ENCODE results near the gene GALNS.

Gene GALNS

DNA sequence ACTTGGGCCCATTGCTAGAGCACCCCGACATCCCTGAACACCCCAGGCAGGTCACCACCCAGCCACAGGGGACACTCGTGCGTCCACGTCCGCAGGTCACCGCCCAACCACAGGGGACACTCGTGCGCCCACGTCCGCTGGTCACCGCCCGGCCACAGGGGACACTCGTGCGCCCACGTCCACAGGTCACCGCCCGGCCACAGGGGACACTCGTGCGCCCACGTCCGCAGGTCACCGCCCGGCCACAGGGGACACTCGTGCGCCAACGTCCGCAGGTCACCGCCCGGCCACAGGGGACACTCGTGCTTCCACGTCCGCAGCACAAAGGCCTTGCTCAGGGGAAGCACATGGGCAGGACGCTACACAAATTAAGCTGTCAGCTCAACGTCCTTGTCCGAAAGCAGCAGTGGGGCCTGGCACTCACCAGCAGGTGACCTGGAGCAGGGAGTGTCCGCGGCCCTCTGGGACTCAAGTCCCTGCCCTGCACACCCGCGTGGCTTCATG, 17.7 kb downstream of the GALNS start:
- Histone ChIP-seq H4K20me1 (ENCODE audit: insufficient read depth, low read length) (peaks cover 10% of the 10 kb centered on the region; the same call in 1 of the 2 replicates), H3K9ac (ENCODE audit: low read depth, low read length) (no peak overlapping the region), H3K79me2 (ENCODE audit: insufficient read depth, low read length) (no peaks in the 10 kb centered on the region), H3K9me3 (ENCODE audit: insufficient read depth, low read length, severe bottlenecking) (no peaks in the 10 kb centered on the region), H3K4me1 (ENCODE audit: insufficient read depth, low read length) (no peaks in the 10 kb centered on the region), H2AFZ (ENCODE audit: low read depth, low read length) (no peak overlapping the region), H3K4me3 (ENCODE audit: low read depth in 1 of 2, low read length in 2 of 2) (no peak overlapping the region), H3K27me3 (ENCODE audit: insufficient read depth, low read length, poor library complexity) (no peaks in the 10 kb centered on the region), H3K27ac (ENCODE audit: low read length) (no peak overlapping the region), H3K4me2 (ENCODE audit: insufficient read depth, low read length) (no peak overlapping the region), H3K36me3 (ENCODE audit: insufficient read depth, low read length) (peaks cover 34% of the 10 kb centered on the region)
- no peak for DNase-seq
- TF ChIP-seq EZH2 (IDR thresholded peaks at IDR 0.05; ENCODE audit: borderline replicate concordance, low read depth, low read length, severe bottlenecking), result no peak
- TF ChIP-seq, protein P1, sequence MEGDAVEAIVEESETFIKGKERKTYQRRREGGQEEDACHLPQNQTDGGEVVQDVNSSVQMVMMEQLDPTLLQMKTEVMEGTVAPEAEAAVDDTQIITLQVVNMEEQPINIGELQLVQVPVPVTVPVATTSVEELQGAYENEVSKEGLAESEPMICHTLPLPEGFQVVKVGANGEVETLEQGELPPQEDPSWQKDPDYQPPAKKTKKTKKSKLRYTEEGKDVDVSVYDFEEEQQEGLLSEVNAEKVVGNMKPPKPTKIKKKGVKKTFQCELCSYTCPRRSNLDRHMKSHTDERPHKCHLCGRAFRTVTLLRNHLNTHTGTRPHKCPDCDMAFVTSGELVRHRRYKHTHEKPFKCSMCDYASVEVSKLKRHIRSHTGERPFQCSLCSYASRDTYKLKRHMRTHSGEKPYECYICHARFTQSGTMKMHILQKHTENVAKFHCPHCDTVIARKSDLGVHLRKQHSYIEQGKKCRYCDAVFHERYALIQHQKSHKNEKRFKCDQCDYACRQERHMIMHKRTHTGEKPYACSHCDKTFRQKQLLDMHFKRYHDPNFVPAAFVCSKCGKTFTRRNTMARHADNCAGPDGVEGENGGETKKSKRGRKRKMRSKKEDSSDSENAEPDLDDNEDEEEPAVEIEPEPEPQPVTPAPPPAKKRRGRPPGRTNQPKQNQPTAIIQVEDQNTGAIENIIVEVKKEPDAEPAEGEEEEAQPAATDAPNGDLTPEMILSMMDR (IDR thresholded peaks at IDR 0.05; ENCODE audit: borderline replicate concordance, extremely low read depth, low read length, poor library complexity, severe bottlenecking), result no peak
- ATAC-seq (ENCODE audit: insufficient read depth, low read depth), result no peak

DNA sequence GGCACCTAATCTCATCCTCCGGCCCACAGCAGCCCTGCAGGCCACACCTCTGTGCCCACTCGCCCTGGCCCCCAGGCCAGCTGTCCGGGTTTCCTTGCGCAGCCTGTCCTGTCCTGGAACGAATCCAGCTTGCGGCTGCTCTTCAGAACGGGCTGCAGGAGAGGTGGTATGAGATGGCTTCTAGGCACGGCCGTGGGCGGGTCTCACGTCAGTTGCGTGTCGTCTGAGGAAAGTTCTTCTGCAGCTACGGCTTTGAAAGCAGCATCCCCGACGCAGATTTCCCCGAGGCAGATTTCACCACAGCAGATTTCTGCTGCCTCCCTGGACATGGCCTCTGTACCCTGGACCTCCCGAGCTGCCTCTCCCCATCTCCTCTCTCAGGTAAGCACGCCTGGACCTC, 18.2 kb downstream of the GALNS start:
- TF ChIP-seq, protein P1 (IDR thresholded peaks at IDR 0.05; ENCODE audit: borderline replicate concordance, extremely low read depth, low read length, poor library complexity, severe bottlenecking), result no peak
- TF ChIP-seq EZH2 (IDR thresholded peaks at IDR 0.05; ENCODE audit: borderline replicate concordance, low read depth, low read length, severe bottlenecking), result no peak
- no peaks in the 10 kb centered on the region for H3K9me3 ChIP-seq (ENCODE audit: insufficient read depth, low read length, severe bottlenecking)
- H2AFZ ChIP-seq (ENCODE audit: low read depth, low read length), result no peak overlapping the region
- no peaks in the 10 kb centered on the region for H3K27me3 ChIP-seq (ENCODE audit: insufficient read depth, low read length, poor library complexity)
- H3K9ac ChIP-seq (ENCODE audit: low read depth, low read length), result no peak overlapping the region
- H3K27ac ChIP-seq (ENCODE audit: low read length), result no peak overlapping the region
- ATAC-seq (ENCODE audit: insufficient read depth, low read depth) (no peak), DNase-seq (no peak)
- H3K79me2 ChIP-seq (ENCODE audit: insufficient read depth, low read length), result no peaks in the 10 kb centered on the region
- H3K4me2 ChIP-seq (ENCODE audit: insufficient read depth, low read length), result no peak overlapping the region
- H3K4me3 ChIP-seq (ENCODE audit: low read depth in 1 of 2, low read length in 2 of 2), result no peak overlapping the region
- peaks cover 10% of the 10 kb centered on the region; the same call in 1 of the 2 replicates for H4K20me1 ChIP-seq (ENCODE audit: insufficient read depth, low read length)
- H3K4me1 ChIP-seq (ENCODE audit: insufficient read depth, low read length), result no peaks in the 10 kb centered on the region
- H3K36me3 ChIP-seq (ENCODE audit: insufficient read depth, low read length), result peaks cover 34% of the 10 kb centered on the region

DNA sequence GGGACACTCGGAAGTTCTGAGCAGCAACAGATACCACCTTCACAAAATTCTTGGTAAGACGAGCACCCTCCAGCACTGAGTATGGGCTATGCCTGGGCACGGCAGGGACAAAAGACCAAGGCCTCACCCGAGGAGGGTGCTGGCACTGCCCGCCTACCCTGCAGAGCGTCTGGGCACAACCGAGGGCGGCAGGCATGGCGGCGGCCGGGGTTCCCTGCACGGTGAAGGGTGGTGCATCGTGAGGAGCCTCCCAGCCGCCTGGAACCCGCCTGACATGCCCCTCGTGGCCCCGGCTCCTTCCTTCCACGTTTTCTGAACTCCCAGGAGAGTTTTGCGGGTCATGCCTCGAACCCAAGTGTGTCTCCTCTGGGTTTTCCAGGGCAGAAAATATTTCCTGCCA, 18.9 kb downstream of the GALNS start:
- Histone ChIP-seq H3K27me3 (ENCODE audit: insufficient read depth, low read length, poor library complexity) (no peaks in the 10 kb centered on the region), H3K79me2 (ENCODE audit: insufficient read depth, low read length) (no peaks in the 10 kb centered on the region), H2AFZ (ENCODE audit: low read depth, low read length) (no peak overlapping the region), H3K4me3 (ENCODE audit: low read depth in 1 of 2, low read length in 2 of 2) (no peak overlapping the region), H3K9me3 (ENCODE audit: insufficient read depth, low read length, severe bottlenecking) (no peaks in the 10 kb centered on the region), H3K27ac (ENCODE audit: low read length) (no peak overlapping the region), H4K20me1 (ENCODE audit: insufficient read depth, low read length) (peaks cover 10% of the 10 kb centered on the region; the same call in 1 of the 2 replicates), H3K4me1 (ENCODE audit: insufficient read depth, low read length) (no peaks in the 10 kb centered on the region), H3K9ac (ENCODE audit: low read depth, low read length) (no peak overlapping the region), H3K4me2 (ENCODE audit: insufficient read depth, low read length) (no peak overlapping the region), H3K36me3 (ENCODE audit: insufficient read depth, low read length) (peaks cover 34% of the 10 kb centered on the region)
- ATAC-seq (ENCODE audit: insufficient read depth, low read depth), result no peak
- DNase-seq, result no peak
- TF ChIP-seq EZH2 (IDR thresholded peaks at IDR 0.05; ENCODE audit: borderline replicate concordance, low read depth, low read length, severe bottlenecking), result no peak
- TF ChIP-seq, protein P1 (IDR thresholded peaks at IDR 0.05; ENCODE audit: borderline replicate concordance, extremely low read depth, low read length, poor library complexity, severe bottlenecking), result no peak

All from DND-41 (cell line).